ENCODE measurements around the gene DDX1. TPM values are rescaled to one million over a fixed set of nuclear protein-coding genes. Genes with fewer than 3 reads are reported as not detected.

DDX1 gene
- total and polyA plus RNA-seq, 9 of the 15 experiments (the other 6 are each of a cell fraction or from before 2014, with no cell fraction given) = 116 to 277 (median 232) TPM

GRCh38 chr2:15654727-15655073, 63.0 kb downstream of the DDX1 start (continued):
- TF ChIP-seq ZNF778 (CRISPR knock-in tag; IDR thresholded peaks at IDR 0.05) (no peak), CREB1 (IDR thresholded peaks at IDR 0.05) (no peak), CREB1 (CRISPR knock-in tag; IDR thresholded peaks at IDR 0.05) (no peak), ZBTB11 (CRISPR knock-in tag; IDR thresholded peaks at IDR 0.05) (no peak), LARP7 (IDR thresholded peaks at IDR 0.05) (no peak), ZNF398 (CRISPR knock-in tag; IDR thresholded peaks at IDR 0.05) (no peak), LEF1 (IDR thresholded peaks at IDR 0.05) (no peak)

All from K562 (cell line).